Breast epithelium (tissue), 4 donors: ENCODE data around the gene CPN2. TPM values are rescaled to one million over a fixed set of nuclear protein-coding genes. Genes with fewer than 3 reads are reported as not detected.

Experiments
- DNase-seq, 2 donors: peaks; one replicate each; pipeline ENCODE4 v3.0.0-alpha.2; 2019; ENCODE audit warnings: low spot score in 2 of 2
- H3K27ac ChIP-seq, 2 donors: fragments of 200-600 bp; sonication (generic) in 1 of 2; one replicate each; pipeline ENCODE4 v1.5.1; 2016 to 2019; ENCODE audit warnings: mild to moderate bottlenecking in 1 of 2
- H3K27me3 ChIP-seq, 2 donors: fragments of 200-600 bp; sonication (generic) in 1 of 2; one replicate each; pipeline versions ENCODE4 v1.5.1 to v1.6.0; 2017 to 2019; ENCODE audit warnings: control low read depth in 1 of 2, mild to moderate bottlenecking in 1 of 2
- H3K36me3 ChIP-seq: fragments of 200-600 bp; one replicate; pipeline ENCODE4 v1.5.1; 2019
- H3K4me1 ChIP-seq, 2 donors: fragments of 200-600 bp; sonication (generic); one replicate each; pipeline ENCODE4 v1.5.1; 2016 to 2019; ENCODE audit warnings: control low read depth in 1 of 2
- H3K4me3 ChIP-seq, 3 donors: fragments of 200-600 bp; sonication (generic); 1 replicate in 2 of 3; 2 replicates in 1 of 3; pipeline ENCODE4 v1.5.1; 2016 to 2019; ENCODE audit warnings: mild to moderate bottlenecking in 3 of 3, moderate library complexity in 2 of 3
- H3K9me3 ChIP-seq, 2 donors: fragments of 200-600 bp; sonication (generic) in 1 of 2; one replicate each; pipeline ENCODE4 v1.5.1; 2016 to 2019; ENCODE audit warnings: control low read depth in 1 of 2
- CTCF ChIP-seq, 3 donors: fragments of 450-650 bp; IDR thresholded peaks; one replicate each; pipeline ENCODE4 v1.5.1; 2016 to 2017; ENCODE audit warnings: antibody characterized with exemption in 3 of 3, mild to moderate bottlenecking in 3 of 3, moderate library complexity in 3 of 3
- POLR2A ChIP-seq: fragments of 450-650 bp; IDR thresholded peaks from one replicate; pipeline ENCODE4 v1.6.1; 2016; ENCODE audit warnings: antibody characterized with exemption, mild to moderate bottlenecking, moderate library complexity
- POLR2AphosphoS5 ChIP-seq, 3 donors: sonication (generic); formaldehyde crosslinking; IDR thresholded peaks; one replicate each; pipeline ENCODE4 v1.6.1; 2017; ENCODE audit warnings: antibody characterized with exemption in 3 of 3
- intact Hi-C: fragments of 100-400 bp; cut with DNase I; formaldehyde crosslinking; loops from one replicate; pipeline ENCODE4 v1.15.1; 2023; ENCODE audit warnings: low total_unique reads
- total RNA-seq, 3 donors: library from RNA; depleted of rRNA; stranded (reverse); fragments of >200 nt; gene quantifications; one replicate each; pipeline ENCODE4 v1.1.0, GENCODE V29; 2016

Gene CPN2
- total RNA-seq, 3 donors from 2014 or later = 0.16 TPM; not detected in 2

GRCh38 chr3:194343561-194343893 is 7.6 kb downstream of the CPN2 start:
- no peak for DNase-seq
- TF ChIP-seq CTCF (IDR thresholded peaks at IDR 0.05) (no peak), POLR2AphosphoS5 (IDR thresholded peaks at IDR 0.05) (no peak), POLR2A (no peak)
- Histone ChIP-seq H3K9me3 (no peaks in the 10 kb centered on the region), H3K4me1 (no peaks in the 10 kb centered on the region), H3K27me3 (no peaks in the 10 kb centered on the region), H3K27ac (no peak overlapping the region), H3K36me3 (no peaks in the 10 kb centered on the region), H3K4me3 (no peak overlapping the region)
- intact Hi-C loops = no loop called here

- Histone ChIP-seq H3K4me1 (no peaks in the 10 kb centered on the region), H3K4me3 (no peak overlapping the region), H3K27ac (no peak overlapping the region), H3K27me3 (no peaks in the 10 kb centered on the region), H3K9me3 (no peaks in the 10 kb centered on the region), H3K36me3 (no peaks in the 10 kb centered on the region)
- TF ChIP-seq POLR2A = no peak
- TF ChIP-seq POLR2AphosphoS5 (IDR thresholded peaks at IDR 0.05) = no peak
- TF ChIP-seq CTCF (IDR thresholded peaks at IDR 0.05) = no peak
- intact Hi-C loops = no loop called here
- no peak for DNase-seq
Measured at GRCh38 chr3:194342861-194343560, 8.1 kb downstream of the CPN2 start.

GRCh38 chr3:194340757-194341400 is 10.2 kb downstream of the CPN2 start:
- TF ChIP-seq POLR2AphosphoS5 (IDR thresholded peaks at IDR 0.05) = no peak
- no peak for TF ChIP-seq POLR2A
- TF ChIP-seq CTCF (IDR thresholded peaks at IDR 0.05) = no peak
- Histone ChIP-seq H3K27me3 (no peaks in the 10 kb centered on the region), H3K36me3 (no peaks in the 10 kb centered on the region), H3K9me3 (no peaks in the 10 kb centered on the region), H3K27ac (no peak overlapping the region), H3K4me1 (no peaks in the 10 kb centered on the region), H3K4me3 (no peak overlapping the region)
- DNase-seq = no peak
- intact Hi-C loops = no loop called here

- no peak overlapping the region for H3K27ac ChIP-seq
- no peak overlapping the region for H3K4me3 ChIP-seq
- intact Hi-C loops = loop anchor here (10.0 kb wide), 1 partner anchor 65 kb away; no protein-coding TSS in a partner anchor
- H3K9me3 ChIP-seq = no peaks in the 10 kb centered on the region
- H3K4me1 ChIP-seq = no peaks in the 10 kb centered on the region
- no peaks in the 10 kb centered on the region for H3K27me3 ChIP-seq
- TF ChIP-seq CTCF (IDR thresholded peaks at IDR 0.05) (no peak), POLR2AphosphoS5 (IDR thresholded peaks at IDR 0.05) (no peak), POLR2A (no peak)
- no peaks in the 10 kb centered on the region for H3K36me3 ChIP-seq
- DNase-seq = no peak
Measured at GRCh38 chr3:194339840-194340239, 11.3 kb downstream of the CPN2 start.

- Histone ChIP-seq H3K27me3 (no peaks in the 10 kb centered on the region), H3K9me3 (no peaks in the 10 kb centered on the region), H3K4me1 (no peaks in the 10 kb centered on the region), H3K36me3 (no peaks in the 10 kb centered on the region), H3K4me3 (no peak overlapping the region), H3K27ac (no peak overlapping the region)
- DNase-seq = no peak
- TF ChIP-seq CTCF (IDR thresholded peaks at IDR 0.05) (no peak), POLR2A (no peak), POLR2AphosphoS5 (IDR thresholded peaks at IDR 0.05) (no peak)
- intact Hi-C loops = loop anchor here (10.0 kb wide), 1 partner anchor 65 kb away; no protein-coding TSS in a partner anchor
Measured at GRCh38 chr3:194339356-194339755, 11.8 kb downstream of the CPN2 start.
